BE2C (cell line): ENCODE results near the gene LEAP2.

Experiments
- DNase-seq: peaks from one replicate; pipeline ENCODE4 v3.0.0-alpha.2; 2020
- H3K27me3 ChIP-seq: fragments of 250-450 bp; sonication (Bioruptor Pico); 2 replicates; pipeline ENCODE4 v1.5.1; 2020; ENCODE audit warnings: mild to moderate bottlenecking
- H3K36me3 ChIP-seq: fragments of 250-450 bp; sonication (Bioruptor Pico); 2 replicates; pipeline ENCODE4 v1.5.1; 2020; ENCODE audit warnings: mild to moderate bottlenecking
- H3K4me1 ChIP-seq: fragments of 250-450 bp; sonication (Bioruptor Pico); 2 replicates; pipeline ENCODE4 v1.5.1; 2020
- H3K4me3 ChIP-seq: 2 replicates; pipeline ENCODE4 v1.5.1; 2011; ENCODE audit warnings: low read depth, low read length
- H3K9me3 ChIP-seq: fragments of 250-450 bp; sonication (Bioruptor Pico); 2 replicates; pipeline ENCODE4 v1.5.1; 2020
- TF ChIP-seq, protein P1 (sequence below): IDR thresholded peaks from 2 replicates; pipeline ENCODE4 v1.5.1; 2012; ENCODE audit warnings: mild to moderate bottlenecking, low read depth, low read length

LEAP2 gene

DNA sequence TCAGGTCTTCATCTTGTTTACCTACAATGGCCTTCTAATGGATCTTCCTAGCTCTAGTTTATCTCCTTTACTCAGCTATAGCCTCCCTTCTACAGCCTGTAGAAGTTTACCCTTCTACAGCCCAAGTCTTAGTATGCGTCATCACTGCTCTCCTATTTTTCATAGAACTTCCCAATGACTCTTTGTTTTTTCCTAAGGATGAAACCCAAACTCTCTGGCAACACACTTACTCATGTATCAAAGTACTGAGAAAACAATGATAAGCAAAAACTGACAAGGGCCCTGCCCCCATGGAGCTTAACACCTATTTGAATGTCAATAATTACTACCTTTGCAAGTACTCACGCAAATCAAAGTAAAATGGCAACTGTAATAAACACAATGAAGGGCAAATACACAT, 33.7 kb downstream of the LEAP2 start:
- DNase-seq: no peak
- H3K4me1 ChIP-seq: no peaks in the 10 kb centered on the region
- no peak overlapping the region for H3K4me3 ChIP-seq
- no peaks in the 10 kb centered on the region for H3K27me3 ChIP-seq
- no peaks in the 10 kb centered on the region for H3K9me3 ChIP-seq
- TF ChIP-seq, protein P1, sequence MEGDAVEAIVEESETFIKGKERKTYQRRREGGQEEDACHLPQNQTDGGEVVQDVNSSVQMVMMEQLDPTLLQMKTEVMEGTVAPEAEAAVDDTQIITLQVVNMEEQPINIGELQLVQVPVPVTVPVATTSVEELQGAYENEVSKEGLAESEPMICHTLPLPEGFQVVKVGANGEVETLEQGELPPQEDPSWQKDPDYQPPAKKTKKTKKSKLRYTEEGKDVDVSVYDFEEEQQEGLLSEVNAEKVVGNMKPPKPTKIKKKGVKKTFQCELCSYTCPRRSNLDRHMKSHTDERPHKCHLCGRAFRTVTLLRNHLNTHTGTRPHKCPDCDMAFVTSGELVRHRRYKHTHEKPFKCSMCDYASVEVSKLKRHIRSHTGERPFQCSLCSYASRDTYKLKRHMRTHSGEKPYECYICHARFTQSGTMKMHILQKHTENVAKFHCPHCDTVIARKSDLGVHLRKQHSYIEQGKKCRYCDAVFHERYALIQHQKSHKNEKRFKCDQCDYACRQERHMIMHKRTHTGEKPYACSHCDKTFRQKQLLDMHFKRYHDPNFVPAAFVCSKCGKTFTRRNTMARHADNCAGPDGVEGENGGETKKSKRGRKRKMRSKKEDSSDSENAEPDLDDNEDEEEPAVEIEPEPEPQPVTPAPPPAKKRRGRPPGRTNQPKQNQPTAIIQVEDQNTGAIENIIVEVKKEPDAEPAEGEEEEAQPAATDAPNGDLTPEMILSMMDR: no peak
- peaks cover 9% of the 10 kb centered on the region for H3K36me3 ChIP-seq

DNA sequence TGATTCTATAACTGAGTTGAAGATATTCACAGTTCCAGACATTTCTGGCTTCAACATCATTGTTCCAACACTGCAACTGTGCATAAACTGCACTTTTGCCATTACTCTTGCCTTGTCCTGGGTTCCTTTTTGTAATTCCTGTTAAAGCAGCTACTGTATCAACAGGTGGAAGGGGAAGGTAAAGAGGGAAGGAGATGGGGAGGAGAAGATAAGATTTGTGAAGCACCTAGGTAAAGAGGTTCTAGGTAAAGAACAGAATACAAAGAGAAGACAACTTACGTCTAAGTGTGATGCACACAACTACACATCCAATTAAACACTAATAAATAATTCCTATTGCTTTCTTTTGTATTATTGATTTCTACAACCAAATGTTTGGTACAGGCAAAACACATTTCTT, 36.2 kb downstream of the LEAP2 start:
- no peak for DNase-seq
- H3K9me3 ChIP-seq: no peaks in the 10 kb centered on the region
- H3K27me3 ChIP-seq: no peaks in the 10 kb centered on the region
- peaks cover 19% of the 10 kb centered on the region for H3K36me3 ChIP-seq
- H3K4me1 ChIP-seq: no peaks in the 10 kb centered on the region
- H3K4me3 ChIP-seq: no peak overlapping the region
- TF ChIP-seq, protein P1: no peak

DNA sequence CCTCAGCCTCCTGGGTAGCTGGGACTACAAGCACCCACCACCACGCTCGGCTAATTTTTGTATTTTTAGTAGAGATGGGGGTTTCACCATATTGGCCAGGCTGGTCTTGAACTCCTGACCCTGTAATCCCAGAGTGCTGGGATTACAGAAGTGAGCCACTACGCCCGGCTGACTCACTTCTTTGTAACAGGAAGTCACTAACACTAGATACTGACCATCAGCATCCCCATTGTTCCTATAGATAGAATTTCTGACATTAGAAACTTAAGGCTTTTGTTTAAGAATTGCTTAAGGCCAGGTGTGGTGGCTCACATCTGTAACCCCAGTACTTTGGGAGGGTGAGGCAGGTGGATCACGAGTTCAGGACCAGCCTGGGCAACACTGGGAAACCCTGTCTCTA, 42.2 kb downstream of the LEAP2 start:
- no peak for DNase-seq
- H3K36me3 ChIP-seq: peaks cover 13% of the 10 kb centered on the region
- H3K4me3 ChIP-seq: no peak overlapping the region
- H3K9me3 ChIP-seq: no peaks in the 10 kb centered on the region
- H3K4me1 ChIP-seq: no peaks in the 10 kb centered on the region
- TF ChIP-seq, protein P1: no peak
- H3K27me3 ChIP-seq: no peaks in the 10 kb centered on the region

DNA sequence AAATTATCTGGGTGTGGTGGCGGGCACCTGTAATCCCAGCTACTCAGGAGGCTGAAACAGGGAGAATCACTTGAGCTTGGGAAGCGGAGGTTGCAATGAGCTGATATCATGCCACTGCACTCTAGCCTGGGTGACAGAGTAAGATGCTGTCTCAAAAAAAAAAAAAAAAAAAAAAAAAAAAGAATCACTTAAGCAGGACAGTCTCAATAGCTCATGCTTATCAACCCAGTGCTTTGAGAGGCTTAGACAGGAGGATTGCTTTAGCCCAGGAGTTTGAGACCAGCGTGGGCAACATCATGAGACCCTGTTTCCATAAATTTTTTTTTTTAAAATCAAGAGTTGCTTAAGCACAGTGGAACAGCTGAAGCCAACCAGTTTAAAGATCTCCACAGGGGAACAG, 42.6 kb downstream of the LEAP2 start:
- H3K9me3 ChIP-seq: no peaks in the 10 kb centered on the region
- H3K4me3 ChIP-seq: no peak overlapping the region
- H3K36me3 ChIP-seq: peaks cover 13% of the 10 kb centered on the region
- no peak for DNase-seq
- TF ChIP-seq, protein P1: no peak
- H3K4me1 ChIP-seq: no peaks in the 10 kb centered on the region
- no peaks in the 10 kb centered on the region for H3K27me3 ChIP-seq
